CD4-positive, alpha-beta T cell treated with Interleukin-21 for 1 hour (primary cell): ENCODE data around the gene NPAS2.

Source experiments
- DNase-seq: peaks from one replicate; pipeline ENCODE4 v3.0.0-alpha.2; 2020

NPAS2 gene

DNA sequence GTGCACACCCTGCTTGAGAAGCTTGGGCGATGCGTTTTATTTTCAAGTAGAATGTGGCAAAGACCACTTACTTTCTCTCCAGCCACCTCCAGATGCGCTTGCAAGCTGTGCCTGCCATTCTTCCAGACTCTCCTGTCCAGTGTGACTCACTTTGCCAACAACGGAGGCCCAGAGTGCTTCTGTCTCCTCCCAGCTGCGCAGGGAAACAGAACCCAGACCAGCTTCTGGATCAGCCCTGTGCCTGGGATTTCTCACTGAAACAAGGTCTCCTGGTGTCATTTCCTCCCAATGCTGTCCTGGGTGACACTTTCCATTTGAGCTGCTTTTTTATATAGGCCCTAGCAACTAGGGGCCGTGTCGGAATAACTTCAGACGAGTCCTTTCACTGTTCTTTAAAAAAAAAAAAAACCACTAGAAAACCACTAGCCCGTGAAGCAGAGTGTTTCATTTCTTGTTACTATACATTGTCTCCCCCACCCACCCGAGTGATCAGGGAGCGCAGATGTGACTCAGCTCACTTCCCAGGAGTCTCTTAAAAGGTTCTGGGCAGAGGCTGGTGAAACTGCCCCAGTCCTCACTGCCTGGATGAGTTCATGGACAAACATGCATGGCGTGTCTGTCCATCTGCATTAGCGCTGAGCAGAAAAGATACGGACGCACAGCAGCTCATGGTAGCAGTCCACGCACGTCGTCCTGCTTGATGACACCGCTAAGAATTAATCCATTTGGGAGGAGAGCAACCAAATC lies 156.9 kb downstream of the NPAS2 start:
- no peak for DNase-seq

DNA sequence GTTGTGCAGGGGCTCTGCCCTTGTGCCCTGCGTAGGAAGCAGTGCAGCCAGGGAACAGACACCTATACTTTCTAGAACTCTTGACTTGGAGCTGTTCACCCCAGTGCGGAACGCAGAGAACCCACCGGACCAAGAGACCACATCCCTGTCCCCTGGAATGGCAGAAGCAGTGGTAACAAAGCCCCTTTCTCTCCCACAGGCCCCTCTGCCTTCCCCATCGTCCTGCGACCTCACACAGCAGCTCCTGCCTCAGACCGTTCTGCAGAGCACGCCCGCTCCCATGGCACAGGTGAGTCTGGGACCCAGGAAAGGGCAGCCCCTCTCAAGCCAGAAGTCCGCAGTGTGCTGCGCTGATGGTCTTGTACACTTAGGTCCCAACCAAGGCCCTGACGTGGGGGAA lies 157.6 kb downstream of the NPAS2 start:
- DNase-seq: no peak

GRCh38 chr2:100978582-100979191 lies 158.7 kb downstream of the NPAS2 start:
- DNase-seq: no peak

DNA sequence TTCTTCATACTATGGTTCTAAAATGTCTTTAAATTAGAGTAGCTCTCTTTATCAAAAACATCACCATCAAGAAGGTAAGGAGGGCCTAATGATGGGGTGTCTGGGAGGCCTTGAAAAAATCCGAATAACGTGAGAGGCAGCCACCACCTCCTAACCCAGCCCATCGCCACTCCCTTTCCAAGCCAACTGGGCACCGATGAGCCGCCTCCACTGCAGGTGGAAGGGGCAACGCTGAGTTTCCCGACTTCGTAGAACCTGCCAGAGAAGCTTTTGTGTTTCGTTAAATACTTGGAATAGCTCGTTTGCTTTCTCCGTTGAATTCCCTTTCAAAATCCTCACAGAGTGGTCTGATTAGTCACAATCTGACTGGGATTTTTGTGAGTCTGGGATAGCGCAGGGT lies 160.1 kb downstream of the NPAS2 start:
- DNase-seq: no peak

DNA sequence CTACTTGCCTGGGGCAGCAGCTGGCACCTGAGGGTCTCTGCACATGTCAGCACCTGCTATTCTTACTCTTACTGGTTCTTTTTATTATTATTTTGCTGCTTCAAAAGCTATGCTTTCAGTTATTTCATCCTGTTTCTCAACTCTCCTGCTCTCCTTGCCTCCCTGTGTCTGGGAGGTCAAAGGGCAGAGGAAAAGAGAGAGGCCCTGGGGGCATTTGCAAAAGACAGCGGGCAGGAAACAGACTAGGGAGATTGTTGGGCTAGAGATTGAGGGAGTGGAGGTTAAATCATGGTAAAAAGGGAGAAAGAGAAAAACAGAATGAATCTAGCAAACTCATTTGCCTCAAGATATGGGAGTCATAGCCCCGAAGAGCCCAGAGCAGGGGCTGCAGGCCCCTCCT lies 161.1 kb downstream of the NPAS2 start:
- DNase-seq: no peak

GRCh38 chr2:100982431-100982861 lies 162.5 kb downstream of the NPAS2 start:
- DNase-seq: no peak

- DNase-seq: no peak
These were observed 163.3 kb downstream of the NPAS2 start for GRCh38 chr2:100983201-100983600.

DNA sequence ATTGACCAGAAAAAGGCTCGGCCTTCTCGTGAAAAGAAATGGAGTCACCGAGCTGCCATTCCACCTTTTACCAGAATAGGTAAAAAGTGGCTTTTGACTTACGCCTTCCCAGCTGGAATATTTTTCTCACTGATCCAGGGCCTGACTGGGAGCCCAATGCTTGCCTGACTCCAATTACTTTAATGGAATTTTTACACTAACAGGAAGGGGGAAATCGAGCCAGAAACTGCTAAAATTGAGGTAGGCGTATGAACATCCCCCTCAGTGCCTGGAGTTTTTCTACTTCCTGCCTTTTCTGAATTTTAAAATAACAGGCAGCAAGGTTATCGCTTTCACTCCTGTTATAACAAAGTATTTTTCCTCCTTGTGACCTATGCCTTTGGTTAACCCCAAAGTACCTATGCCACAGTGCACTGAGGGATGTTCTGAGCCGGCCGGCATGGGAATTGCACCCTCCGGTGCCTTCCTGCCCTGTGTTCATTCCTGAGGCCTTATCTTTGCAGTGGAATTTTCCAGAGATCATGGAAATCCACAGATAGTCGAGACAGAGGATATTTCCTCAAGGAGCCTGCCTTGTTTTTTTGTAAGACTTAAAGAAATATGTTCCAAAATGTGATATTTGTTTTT lies 163.9 kb downstream of the NPAS2 start:
- DNase-seq: no peak

- DNase-seq: peak; percentile 76
These were observed 165.0 kb downstream of the NPAS2 start for GRCh38 chr2:100984892-100985307.

GRCh38 chr2:100986157-100986556 lies 166.2 kb downstream of the NPAS2 start:
- DNase-seq: no peak

DNA sequence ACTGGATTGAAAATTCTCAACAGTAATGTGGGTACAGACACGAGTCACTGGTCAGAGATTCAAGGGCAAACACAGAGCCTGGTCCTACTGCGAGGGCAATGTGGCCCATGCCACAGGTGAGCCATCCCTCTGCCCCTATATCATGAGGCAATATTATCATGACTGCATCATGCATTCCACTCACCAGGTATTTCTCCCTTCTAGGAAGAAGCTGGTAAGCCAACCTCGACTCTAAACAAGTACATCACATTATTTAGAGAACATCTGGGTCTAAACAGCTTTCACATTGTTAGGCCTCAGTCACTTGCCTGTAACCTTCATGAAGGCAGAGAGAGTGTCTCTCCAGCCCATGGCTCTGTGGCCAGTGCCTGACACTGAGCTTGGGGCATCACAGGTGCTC lies 167.6 kb downstream of the NPAS2 start:
- no peak for DNase-seq

DNA sequence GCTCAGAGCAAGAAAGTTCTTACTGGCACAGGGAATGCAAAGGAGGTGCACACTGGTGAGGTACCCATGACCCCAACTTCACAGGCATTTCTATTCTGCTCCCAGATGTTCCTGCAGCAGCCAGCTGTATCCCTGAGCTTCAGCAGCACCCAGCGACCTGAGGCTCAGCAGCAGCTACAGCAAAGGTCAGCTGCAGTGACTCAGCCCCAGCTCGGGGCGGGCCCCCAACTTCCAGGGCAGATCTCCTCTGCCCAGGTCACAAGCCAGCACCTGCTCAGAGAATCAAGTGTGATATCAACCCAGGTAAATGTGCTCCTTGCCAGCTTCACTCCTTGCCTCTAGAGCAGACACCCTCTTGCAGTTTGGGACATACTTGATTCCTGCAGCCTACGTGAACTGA lies 168.0 kb downstream of the NPAS2 start:
- no peak for DNase-seq

GRCh38 chr2:100988630-100989417 lies 168.9 kb downstream of the NPAS2 start:
- DNase-seq: no peak

GRCh38 chr2:100989666-100990065 lies 169.7 kb downstream of the NPAS2 start:
- DNase-seq: no peak

- DNase-seq: no peak
These were observed 170.2 kb downstream of the NPAS2 start for GRCh38 chr2:100990166-100990565.

DNA sequence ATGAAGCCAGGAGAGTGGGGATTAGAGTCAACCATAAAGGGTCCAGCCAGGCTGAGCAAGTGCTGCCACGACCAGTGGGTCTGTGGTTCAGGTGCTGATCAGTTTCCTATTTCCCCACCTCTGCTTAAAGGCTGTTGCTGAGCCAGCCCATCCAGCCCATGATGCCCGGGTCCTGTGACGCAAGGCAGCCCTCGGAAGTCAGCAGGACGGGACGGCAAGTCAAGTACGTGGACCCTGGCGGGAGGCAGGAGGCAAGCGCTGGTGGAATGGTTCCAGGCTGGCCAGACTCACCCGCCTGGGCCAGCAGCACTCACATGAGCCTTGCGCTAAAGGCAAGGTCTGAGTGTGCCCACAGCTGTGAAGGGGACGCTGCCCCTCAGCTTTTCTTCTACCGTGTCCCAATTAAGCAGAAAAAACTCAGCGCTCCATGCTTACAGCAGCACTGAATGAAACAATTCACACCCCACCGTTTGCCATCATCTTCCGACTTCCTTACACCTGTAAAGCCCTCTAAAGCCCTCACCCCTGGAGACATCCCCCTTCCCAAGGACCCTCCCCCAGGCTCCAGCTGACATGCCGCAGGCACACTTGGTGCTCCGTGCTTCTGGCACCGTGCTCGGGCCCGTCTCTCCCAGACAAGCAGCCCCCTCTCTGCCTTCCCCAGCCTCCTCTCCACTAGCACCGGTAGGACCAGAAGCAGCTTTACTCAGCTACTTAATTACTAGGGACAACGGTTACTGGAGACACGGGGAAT lies 170.9 kb downstream of the NPAS2 start:
- no peak for DNase-seq

DNA sequence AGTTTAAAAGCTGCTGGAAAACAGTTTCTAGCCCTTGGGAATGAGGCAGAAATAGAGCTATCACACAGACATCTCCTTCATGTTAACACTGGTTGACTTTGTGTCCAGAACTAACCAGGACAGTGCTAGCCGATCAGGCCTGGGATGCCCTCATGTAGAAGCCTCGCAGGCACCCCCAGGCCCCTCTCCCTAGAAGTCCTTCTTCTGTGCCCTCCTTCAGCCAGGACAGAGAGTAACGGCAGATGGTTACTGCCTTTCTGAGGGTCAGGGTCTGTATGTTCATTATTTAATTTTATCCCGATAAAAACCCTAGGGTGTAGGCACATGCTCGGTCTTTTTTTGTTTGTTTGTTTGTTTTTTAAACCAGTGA lies 171.4 kb downstream of the NPAS2 start:
- no peak for DNase-seq

GRCh38 chr2:100992262-100992661 lies 172.3 kb downstream of the NPAS2 start:
- no peak for DNase-seq

- DNase-seq: no peak
These were observed 173.4 kb downstream of the NPAS2 start for GRCh38 chr2:100993294-100993693.

- no peak for DNase-seq
These were observed 175.6 kb downstream of the NPAS2 start for GRCh38 chr2:100995309-100996075.

DNA sequence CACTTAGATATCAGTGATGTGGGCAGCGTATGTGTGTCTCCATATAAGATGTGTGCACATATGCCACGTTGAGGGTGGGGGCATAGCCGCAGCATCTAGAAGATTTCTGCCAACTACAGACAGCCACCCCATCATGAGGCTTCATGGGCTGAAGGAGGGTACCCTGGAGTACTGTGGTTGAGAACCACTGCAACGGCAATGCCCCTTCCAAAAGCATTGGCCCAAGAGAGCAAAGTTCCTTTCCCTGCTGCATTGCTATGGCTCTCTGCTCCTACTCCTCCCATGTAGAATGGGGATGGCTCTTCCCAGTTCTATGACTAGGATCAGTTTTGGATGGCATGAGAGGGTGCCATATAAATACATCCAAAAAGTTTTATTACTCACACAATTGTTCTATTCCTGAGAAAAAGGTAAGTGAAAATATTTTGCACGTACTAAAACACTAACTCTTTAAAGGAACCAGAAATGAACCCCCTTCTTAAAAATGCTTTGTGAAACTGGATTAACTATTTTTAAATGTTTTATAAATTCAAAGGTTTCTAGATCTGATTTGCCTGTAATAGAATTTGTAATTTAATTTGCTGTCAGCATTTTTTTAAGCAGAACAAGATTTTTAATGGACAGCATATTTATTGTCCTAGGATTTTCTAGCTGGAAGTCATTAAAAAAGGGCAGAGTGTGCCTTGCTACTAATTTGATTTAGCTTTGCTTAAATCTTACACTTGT lies 177.7 kb downstream of the NPAS2 start:
- DNase-seq: no peak
